Measurements from ENCODE around the gene MRAS. TPM values are rescaled to one million over a fixed set of nuclear protein-coding genes. Genes with fewer than 3 reads are reported as not detected.

Gene MRAS
- total and polyA plus RNA-seq, 2 of the 8 experiments (the other 6 are each of a cell fraction or from before 2014, with no cell fraction given), result 10.6 to 16.2 TPM

GRCh38 chr3:138404121-138404520 is 55.7 kb downstream of the MRAS start:
- no peak overlapping the region for H4K5ac ChIP-seq (ENCODE audit: insufficient read length, low read depth, low read length)
- H3K9me3 ChIP-seq (ENCODE audit: insufficient read depth in 2 of 2, low read depth in 1 of 2, low read length in 1 of 2), result 0 out of 4 replicates have a peak, but pooled peaks cover 0 to 4% of the 10 kb centered on the region in 2 experiments
- H3K23me2 ChIP-seq (ENCODE audit: low read depth, low read length), result no peaks in the 10 kb centered on the region
- 91% methylated on average over 6 of the region's 6 CpGs; no CpG with 5 or more reads in 1 of the 2 experiments for WGBS, 2 experiments (ENCODE audit: extremely low coverage in 1 of 2, insufficient coverage in 1 of 2, insufficient read length in 1 of 2, insufficient replicate concordance in 2 of 2, low coverage in 1 of 2, low lambda C conversion rate in 2 of 2, missing lambda C conversion rate in 1 of 2)
- H3K36me3 ChIP-seq (ENCODE audit: control insufficient read depth in 2 of 4, insufficient read depth in 4 of 4, low read length in 3 of 4), result peaks cover 0 to 8% (median 4%) of the 10 kb centered on the region in 4 experiments; a peak in 1 of 8 replicates
- no peak overlapping the region for H3K9ac ChIP-seq (replicated peaks in 1 of 4; ENCODE audit: extremely low read depth in 1 of 4, low read depth in 3 of 4, low read length in 3 of 4)
- no peak overlapping the region for H3K23ac ChIP-seq (ENCODE audit: insufficient read length)
- H2BK20ac ChIP-seq (ENCODE audit: low read length), result no peak overlapping the region
- no peak overlapping the region for H3K4me2 ChIP-seq (ENCODE audit: insufficient read depth in 1 of 2, low read depth in 2 of 2, low read length in 2 of 2)
- DNase-seq (ENCODE audit: low read depth in 1 of 2, low spot score in 2 of 2), result no peak
- H4K20me1 ChIP-seq (replicated peaks in 1 of 2; ENCODE audit: control insufficient read depth in 1 of 2, insufficient read depth in 2 of 2, low read length in 2 of 2), result no peaks in the 10 kb centered on the region
- H3K56ac ChIP-seq (replicated peaks; ENCODE audit: insufficient read length, low read depth, low read length), result no peak overlapping the region
- no peak overlapping the region for H2AFZ ChIP-seq (ENCODE audit: low read length)
- no peak overlapping the region for H2BK5ac ChIP-seq (ENCODE audit: low read depth, low read length)
- no peak overlapping the region for H2BK15ac ChIP-seq (ENCODE audit: low read length)
- H3K4me1 ChIP-seq (replicated peaks in 1 of 4; ENCODE audit: control insufficient read depth in 3 of 4, insufficient read depth in 4 of 4, low read length in 3 of 4), result peaks cover 5 to 18% (median 12%) of the 10 kb centered on the region in 4 experiments
- POLR2A ChIA-PET (ENCODE audit: partially characterized antibody), result interaction anchor here (0.8 kb wide), 1 partner anchor 55 kb away, joined by 3 read pairs; no protein-coding TSS in a partner anchor
- H2BK12ac ChIP-seq (ENCODE audit: low read depth, low read length), result no peak overlapping the region
- H2AK5ac ChIP-seq (ENCODE audit: low read depth, low read length), result no peak overlapping the region
- no peak for FAIRE-seq
- H3K4ac ChIP-seq (replicated peaks; ENCODE audit: insufficient read length, low read depth, low read length), result no peak overlapping the region
- no peak overlapping the region for H3K18ac ChIP-seq (ENCODE audit: extremely low read depth, low read length)
- H4K8ac ChIP-seq (ENCODE audit: extremely low read depth, insufficient read depth, low read length), result no peak overlapping the region
- no peak overlapping the region for H3K27ac ChIP-seq (ENCODE audit: low read depth, low read length)
- H3K79me1 ChIP-seq (ENCODE audit: low read depth, low read length), result no peaks in the 10 kb centered on the region
- no peaks in the 10 kb centered on the region for H3K79me2 ChIP-seq (ENCODE audit: control insufficient read depth in 1 of 2, insufficient read depth in 2 of 2, low read length in 2 of 2)
- no peaks in the 10 kb centered on the region for H3K27me3 ChIP-seq (replicated peaks in 1 of 4; ENCODE audit: control insufficient read depth in 3 of 4, extremely low read depth in 1 of 4, insufficient read depth in 3 of 4, low read length in 3 of 4)
- no peak overlapping the region for H3K4me3 ChIP-seq (ENCODE audit: extremely low read depth in 1 of 4, insufficient read depth in 2 of 4, low read depth in 3 of 4, low read length in 4 of 4)
- H2BK120ac ChIP-seq (replicated peaks; ENCODE audit: low read depth, low read length), result no peak overlapping the region
- CTCF ChIA-PET (ENCODE audit: partially characterized antibody), result interaction anchor here (0.5 to 6.6 kb wide), 7 partner anchors 9 to 385 kb away, joined by 3 to 25 read pairs (median 5); no protein-coding TSS in a partner anchor
- H4K91ac ChIP-seq (replicated peaks; ENCODE audit: insufficient read length, low read length), result no peak overlapping the region
- no peak overlapping the region for H3K14ac ChIP-seq (ENCODE audit: insufficient read length)
- TF ChIP-seq EZH2 (IDR thresholded peaks at IDR 0.05; ENCODE audit: low read depth, low read length, severe bottlenecking) (no peak), POU5F1 (IDR thresholded peaks at IDR 0.05; ENCODE audit: low read depth, low read length) (no peak), NRF1 (IDR thresholded peaks at IDR 0.05; ENCODE audit: low read depth, low read length) (no peak), E2F6 (IDR thresholded peaks at IDR 0.05) (no peak), RAD21 (IDR thresholded peaks at IDR 0.05 in 1 of 2, conservative IDR thresholded peaks at IDR 0.05 in 1 of 2; ENCODE audit: low read depth in 2 of 2, low read length in 2 of 2) (no peak), CHD2 (IDR thresholded peaks at IDR 0.05; ENCODE audit: low read length) (no peak), EGR1 (IDR thresholded peaks at IDR 0.05; ENCODE audit: borderline replicate concordance, low read depth, low read length) (no peak), NANOG (IDR thresholded peaks at IDR 0.05; ENCODE audit: insufficient read depth, low read depth, low read length, poor library complexity, severe bottlenecking) (no peak), POLR2AphosphoS5 (IDR thresholded peaks at IDR 0.05; ENCODE audit: low read depth, low read length) (no peak), USF2 (IDR thresholded peaks at IDR 0.05; ENCODE audit: low read length) (no peak), YY1 (IDR thresholded peaks at IDR 0.05; ENCODE audit: low read depth, low read length) (no peak), SIRT6 (IDR thresholded peaks at IDR 0.05; ENCODE audit: low read length) (no peak)
